Measurements from ENCODE around the gene CARHSP1.
"Not testable (repeated sequence)": the region's sequence is repeated elsewhere in the genome, so short reads cannot be mapped to it uniquely, and the experiment has no call there.

CARHSP1 gene

DNA sequence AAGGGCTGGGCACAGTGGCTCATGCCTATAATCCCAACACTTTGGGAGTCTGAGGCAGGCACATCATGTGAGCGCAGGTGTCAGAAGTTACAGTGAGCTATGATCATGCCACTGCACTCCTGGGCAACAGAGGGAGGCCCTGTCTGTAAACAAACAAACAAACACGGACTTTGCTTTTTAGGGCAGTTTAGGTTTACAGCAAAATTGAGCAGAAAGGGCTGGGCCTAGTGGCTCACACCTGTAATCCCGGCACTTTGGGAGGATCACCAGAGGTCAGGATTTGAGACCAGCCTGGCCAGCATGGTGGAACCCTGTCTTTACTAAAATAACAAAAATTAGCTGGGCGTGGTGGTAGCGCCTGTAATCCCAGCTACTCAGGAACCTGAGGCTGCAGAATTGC is 3.3 kb upstream of the CARHSP1 start:
- DNase-seq (ENCODE audit: low read depth): no peak

DNA sequence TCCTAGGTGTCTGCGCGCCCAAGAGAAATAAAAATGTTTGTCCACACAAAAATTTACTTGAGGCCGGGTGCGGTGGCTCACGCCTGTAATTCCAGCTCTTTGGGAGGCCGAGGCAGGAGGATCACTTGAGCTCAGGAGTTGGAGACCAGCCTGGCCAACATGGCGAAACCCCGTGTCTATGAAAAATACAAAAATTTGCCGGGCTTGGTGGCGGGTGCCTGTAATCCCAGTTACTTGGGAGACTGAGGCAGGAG is 1.1 kb upstream of the CARHSP1 start:
- DNase-seq (ENCODE audit: low read depth): not testable (repeated sequence)

DNA sequence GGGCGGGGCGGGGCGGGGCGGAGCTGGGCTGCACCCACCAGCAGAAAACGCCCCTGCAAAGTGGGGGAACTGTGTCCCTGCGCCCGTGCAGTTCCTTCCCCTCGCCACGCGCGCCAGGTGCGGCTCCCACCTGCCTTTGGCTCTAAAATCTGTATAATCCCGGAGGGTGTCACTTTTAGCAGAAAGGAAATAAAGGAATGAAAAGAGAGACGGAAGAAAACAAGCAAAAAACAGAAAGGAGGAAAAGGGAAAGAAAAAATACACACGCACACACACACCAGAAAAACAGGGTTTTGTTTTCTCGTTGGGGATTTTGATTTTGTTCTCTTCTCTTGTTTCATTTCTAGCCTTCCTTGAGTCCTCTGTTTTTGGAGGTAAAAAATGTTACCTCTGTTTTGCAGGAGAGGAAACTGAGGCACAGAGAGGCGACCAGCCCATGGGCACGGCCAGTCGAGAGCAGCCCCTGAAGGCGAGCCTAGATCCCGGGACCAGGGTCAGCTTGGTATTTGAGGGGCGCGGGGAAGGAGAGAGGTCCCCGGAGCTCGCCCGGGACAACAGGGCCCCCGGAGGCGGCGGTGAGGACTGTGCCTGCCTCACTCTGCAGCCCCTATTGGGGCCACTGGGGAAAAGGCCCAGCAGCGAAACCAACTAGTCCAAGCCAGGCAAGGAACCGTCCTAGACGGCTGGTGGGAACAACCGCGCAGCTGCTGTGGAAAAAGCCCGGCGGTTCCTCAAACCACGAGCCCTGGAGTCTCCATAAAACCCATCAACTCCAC is 594 bp upstream of the CARHSP1 start:
- DNase-seq (ENCODE audit: low read depth): no peak

DNA sequence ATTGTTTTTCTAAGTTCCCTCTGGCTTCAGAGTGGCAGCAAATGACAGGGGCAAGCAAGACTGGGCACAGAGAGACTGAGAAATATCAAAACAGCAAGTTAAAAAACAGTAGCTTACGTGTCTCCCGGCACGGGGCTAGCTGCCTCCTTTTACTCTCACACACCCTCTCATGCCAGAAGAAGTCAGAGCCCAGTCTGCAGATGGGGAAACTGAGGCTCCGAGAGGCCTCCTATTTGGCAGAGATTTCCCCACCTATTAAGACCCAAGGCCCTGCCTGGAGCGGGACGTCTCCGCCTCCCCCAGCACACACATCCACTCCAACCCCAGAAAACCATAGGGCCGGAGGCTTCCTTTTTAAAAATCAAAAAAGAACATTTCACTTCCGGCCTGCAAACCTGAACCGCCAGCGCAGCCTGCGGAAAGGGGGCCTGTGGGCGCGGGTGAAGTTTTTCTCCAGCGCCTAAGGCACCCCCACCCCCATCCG is 832 bp downstream of the CARHSP1 start:
- no peak for DNase-seq (ENCODE audit: low read depth)

DNA sequence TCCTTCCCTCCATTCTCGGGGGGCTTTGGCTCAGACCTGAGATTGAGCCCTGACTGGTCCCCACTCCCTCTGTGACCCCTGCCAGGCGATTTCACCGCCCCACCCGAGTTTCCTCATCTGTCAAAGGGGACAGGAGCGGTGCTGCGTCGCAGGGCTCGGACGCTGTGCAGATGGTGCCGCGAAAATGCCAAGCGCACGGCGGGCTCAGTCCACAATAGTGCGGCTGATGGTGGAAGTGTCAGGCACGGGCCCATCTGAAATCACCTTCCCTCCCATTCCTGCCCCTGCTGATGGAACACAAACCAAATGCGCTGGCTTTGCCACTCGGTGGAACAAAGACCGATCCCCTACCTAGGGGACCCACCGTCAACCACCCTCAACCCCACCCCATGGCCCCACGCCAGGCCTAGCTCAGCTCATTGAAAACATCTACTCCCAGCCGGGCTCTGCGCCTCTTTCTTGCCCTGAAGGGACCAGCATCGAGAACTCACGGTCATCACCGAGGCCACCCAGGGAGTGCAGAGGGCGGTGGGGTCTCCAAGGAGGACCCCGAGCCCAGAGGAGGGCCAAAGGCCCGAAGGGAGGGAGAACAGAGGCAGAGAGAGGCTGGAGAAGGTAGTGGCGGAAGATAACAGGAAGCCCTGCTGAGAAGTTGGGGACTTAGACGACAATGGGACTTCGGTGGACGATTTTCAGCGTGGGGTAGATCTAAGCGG is 1.4 kb downstream of the CARHSP1 start:
- DNase-seq (ENCODE audit: low read depth): no peak

DNA sequence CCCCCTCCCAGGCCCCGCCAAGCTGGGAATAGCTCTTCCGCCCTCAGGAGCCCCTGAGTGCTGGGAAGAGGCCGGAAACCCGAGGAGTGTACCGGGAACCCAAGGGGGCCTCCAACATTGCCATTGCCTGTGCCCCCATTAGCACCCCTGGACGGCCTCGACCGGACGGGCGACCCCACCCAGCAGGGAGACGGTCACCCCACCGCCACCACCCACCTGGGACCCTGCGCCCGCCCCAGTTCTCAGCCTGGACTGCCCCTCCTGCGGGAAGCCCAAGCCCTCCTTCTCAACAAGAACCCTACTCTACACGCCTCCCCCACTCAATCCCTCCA is 2.0 kb downstream of the CARHSP1 start:
- DNase-seq (ENCODE audit: low read depth): no peak

DNA sequence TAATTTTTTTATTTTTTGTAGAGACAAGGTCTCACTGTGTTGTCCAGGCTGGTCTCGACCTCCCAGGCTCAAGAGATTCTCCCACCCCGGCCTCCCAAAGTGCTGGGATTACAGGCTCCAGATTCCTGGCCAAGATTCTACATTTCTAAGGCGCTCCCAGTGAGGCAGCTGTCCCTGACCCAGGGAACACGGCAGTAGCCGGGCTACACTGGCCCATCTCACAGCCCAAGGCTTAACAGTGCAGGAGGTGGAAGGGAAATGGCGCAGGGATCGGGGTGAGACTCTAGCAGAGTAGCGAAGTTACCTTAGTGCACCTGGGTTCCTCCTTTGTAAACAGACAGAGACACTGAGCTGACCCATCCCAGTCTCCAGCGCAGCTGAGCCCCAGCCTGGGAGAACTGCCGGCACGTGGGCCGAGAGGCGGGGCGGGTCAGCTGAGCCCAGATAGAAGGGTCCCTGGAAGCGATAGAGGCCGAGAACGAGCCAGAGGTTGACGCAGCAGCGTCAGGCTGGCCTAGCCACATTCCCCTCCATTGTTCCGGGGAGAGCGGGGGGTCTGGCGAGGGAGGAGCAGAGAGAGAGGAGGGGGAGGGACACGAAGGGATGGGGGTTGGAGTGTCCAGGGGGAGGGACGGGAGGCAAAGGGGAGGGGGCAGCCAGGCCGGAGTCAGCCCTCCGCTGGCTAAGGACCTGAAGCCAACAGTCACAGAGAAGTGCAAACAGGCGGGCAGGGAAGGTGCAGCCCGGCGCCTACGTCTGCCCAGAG is 2.5 kb downstream of the CARHSP1 start:
- DNase-seq (ENCODE audit: low read depth): no peak

DNA sequence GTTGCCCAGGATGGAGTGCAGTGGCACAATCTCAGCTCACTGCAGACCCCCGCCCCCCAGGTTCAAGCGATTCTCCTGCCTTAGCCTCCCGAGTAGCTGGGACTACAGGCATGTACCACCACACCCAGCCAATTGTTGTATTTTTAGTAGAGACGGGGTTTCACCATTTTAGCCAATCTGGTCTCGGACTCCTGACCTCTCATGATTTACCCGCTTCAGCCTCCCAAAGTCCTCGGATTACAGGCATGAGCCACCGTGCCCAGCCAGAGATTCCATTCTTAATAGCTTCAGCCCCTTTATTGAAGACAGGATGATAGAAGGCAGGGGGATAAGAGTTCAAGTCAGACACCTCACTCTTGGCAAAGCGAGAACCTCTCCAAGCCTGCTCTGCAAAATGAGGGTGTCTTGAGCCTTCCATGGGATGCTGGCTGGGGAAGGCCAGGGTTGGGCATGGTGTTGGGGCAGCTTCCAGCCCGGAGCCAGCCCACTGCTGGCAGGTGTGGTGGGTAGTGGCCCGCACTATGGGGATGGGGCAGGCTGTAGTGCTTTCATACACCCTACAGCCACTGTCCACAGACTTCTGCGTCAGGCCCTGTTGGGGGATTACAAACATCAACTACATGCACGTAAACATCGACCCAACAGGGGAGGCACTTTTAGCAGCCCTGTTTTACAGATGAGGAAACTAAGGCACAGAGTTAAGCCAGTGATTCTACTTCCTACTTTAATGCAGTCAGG is 3.5 kb downstream of the CARHSP1 start:
- no peak for DNase-seq (ENCODE audit: low read depth)

DNA sequence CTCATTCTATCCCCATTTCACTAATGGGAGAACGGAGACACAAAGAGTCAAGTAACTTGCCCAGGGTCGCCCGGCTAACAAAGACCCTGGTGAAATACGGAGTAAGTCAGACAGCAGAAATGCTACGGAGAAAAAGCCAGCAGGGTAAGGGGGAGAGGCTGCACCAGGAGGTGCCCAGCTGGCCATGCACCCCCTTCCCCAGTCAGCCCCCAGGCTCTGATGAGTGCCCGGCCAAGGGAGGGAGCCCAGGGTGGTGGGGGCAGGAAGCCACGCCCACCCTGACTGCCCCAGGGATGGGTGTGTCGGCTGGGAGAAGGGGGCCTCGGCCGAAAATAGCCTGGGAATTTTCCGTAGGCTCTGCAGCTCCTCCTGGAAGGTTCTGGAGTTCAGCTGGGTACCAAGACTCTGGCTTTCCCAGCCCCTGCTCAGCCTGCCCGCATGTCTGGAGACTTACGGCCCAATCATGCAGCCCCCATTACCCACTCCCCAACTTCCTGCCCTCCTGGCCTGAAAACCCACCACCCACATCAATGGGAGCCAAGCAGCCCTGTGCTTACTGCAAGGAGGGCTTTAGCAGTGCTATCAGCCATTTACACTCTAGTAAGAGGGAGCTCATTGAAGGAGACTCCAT is 4.2 kb downstream of the CARHSP1 start:
- DNase-seq (ENCODE audit: low read depth): no peak

DNA sequence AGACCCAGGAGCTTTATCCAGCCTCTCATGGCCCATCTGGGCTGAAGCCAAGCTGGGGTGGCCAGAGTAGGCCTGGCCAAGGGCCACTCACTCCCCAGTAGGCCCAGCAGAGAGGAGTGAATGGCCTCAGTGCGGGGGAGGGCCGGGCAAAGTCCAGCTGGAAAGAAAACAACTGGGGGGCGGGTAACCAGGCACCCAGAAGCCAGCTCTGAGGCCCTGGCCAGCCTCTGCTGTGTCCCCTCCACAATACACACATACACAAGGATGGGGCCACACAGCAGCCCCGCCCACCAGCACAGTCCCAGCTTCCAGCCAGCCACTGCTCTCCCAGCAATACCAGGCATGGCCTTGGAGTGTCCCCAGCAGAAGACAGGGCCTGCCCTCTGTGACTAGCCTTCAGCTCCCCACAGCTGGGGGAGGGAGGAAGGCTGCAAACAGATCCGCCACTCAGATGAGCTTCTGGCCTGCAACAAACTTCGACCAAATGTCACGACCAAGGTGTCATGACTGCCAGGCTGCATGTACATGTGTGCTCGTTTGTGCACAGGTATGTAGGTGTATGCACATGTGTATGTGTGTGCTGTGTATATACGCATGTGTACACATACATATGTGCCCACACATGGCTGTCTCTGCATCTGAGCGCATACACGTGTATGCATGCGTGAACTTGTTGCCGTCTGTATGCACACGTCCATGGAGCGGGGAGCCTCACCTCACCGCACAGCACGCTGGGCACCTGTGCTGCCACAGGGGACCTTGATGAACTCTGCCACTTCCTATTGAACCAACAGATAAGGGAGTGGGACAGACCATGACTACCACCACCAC is 5.0 kb downstream of the CARHSP1 start:
- DNase-seq (ENCODE audit: low read depth): no peak

DNA sequence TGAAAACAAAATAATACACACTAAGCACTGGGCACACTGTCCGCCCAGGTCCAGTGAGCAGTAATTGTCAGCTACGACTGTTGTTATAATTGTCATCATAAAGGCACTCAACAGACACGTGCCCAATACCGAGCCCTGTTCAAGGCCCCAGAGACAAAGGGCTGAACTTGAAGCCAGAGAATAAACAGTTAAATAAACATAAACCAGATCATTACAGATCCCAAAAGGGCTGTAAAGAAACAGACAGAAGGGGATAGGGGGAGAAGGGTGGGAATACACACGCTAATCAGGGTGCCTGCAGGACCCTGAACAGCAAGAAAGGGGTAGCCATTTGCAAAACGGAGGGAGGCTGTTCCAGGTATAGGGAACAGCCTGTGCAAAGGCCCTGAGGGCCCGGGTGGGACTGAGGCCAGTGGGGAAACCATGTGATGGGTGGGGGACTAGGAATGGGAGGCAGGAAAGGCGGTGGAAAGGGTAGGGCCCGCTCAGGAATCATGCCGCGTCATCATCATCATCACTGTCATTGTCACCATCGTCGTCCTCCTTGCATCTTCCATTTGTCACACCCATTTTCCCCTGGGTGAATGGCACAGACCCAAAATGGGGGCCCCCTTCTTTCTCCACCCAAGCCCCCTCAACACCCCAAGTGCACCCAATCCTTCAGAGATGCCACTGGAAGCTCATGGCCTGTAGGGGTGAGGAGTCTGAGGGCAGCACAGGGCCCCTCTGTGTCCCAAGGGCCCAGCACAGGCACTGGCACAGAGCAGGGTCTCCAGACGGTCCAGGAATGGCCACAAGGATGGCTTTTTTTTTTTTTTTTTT is 6.3 kb downstream of the CARHSP1 start:
- no peak for DNase-seq (ENCODE audit: low read depth)

DNA sequence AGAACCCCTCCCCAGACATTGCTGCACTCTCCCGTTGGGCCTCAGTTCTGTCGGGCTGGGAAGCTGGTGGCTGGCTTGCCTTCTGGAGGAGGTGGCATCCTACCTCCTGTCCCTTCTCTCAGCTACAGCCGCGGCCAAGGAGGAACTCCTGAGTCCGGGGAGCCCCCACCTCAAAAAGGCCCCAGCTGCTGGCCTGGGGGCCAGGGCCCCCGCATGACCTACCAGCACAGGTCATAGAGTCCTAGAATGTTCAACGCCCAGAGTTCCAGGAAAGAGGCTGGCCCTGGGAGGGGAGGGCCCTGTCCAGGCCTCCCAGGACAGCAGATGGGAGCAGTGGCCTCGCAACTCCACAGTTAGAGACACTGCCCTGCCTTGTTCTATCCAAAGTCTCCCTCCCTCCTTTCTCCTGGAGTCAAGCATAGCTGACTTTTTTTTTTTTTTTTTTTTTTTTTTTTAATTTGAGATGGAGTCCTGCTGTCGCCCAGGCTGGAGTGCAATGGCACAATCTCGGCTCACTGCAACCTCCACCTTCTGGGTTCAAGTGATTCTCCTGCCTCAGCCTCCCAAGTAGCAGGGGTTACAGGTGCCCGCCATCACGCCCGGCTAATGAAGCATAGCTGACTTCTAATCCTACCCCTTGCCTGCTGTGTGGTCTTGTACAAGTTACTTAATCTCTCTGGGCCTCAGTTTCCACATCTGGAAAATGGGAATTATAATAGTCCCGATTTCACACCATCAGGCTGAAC is 7.1 kb downstream of the CARHSP1 start:
- DNase-seq (ENCODE audit: low read depth): no peak

DNA sequence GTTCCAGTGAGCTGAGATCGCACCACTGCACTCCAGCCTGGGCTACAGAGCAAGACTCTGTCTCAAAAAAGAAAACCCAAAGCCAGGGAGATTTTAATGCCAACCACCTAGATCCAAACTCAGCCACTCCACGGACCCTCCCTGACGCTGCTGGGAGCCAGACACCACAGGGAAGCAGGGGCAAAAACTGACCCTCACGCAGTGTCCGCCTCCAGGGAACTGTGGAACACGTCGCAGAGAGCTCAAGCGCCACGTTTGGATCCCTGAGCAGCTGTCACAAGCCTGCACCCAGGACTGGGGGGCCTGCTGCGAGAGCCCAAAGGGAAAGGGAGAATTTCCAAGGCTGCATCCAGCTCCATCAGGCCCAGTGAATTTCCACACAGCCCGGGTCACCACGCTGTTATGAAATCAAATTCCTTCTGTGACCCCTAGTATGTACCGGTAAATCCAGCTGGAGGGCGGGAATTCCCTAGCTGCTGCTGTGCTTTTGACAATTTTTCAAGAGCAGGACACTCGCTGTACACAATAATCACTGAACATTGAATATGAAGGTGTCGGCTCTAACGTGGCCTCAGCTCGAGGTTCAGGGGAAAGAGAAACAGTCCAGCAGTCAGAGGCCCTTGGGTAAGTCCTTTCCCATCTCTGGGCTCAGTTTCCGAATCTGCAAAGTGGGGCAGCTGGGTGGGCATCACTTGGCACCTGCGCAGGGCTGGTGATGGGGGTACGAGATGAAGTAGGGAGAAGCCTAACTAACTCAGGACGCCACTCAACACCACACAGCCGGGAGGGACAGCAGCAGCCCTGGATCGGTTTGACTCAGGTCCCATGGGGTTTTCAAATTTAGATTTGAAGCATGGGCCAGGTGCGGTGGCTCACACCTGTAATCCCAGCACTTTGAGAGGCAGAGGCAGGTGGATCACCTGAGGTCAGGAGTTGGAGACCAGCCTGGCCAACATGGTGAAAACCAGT is 8.6 kb downstream of the CARHSP1 start:
- DNase-seq (ENCODE audit: low read depth): peak; percentile 45

DNA sequence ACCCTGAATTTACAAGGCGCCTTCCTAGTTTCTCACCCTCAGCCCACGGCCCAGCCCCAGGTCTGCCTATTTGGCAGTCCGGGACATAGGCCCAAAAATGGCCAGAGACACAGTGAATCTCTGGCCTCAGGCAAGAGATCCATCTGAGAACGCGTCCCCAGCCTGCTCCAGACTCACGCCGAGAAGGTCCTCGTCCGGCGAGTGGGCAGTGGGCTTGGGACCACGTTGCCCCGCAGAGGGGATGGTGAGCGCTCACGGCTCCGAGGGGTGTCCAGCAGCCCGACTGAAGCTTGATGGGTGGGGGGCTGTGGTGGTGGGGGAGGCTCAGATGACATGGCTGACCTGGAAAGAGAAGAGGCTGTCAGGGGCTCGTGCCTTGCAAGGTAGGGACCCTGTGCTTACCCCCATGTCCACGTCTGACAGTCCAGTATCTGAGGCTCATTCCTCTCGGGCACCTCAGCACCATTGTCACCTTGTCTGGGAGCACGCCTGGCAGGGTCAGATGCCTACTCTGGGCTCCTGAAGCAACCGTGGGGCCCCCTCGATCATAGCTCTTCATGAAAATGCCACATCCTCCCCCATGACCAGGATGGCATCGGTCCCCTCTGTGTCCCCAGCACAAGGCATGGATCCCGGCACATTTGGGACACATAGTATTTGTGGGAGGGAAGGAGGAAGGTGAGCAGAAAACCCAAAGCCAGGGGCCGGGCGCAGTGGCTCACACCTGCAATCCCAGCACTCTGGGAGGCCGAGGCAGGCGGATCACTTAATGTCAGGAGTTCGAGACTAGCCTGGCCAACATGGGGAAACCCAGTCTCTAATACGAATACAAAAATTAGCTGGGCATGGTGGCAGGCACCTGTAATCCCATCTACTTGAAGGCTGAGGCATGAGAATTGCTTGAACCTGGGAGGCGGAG is 9.6 kb downstream of the CARHSP1 start:
- DNase-seq (ENCODE audit: low read depth): no peak

DNA sequence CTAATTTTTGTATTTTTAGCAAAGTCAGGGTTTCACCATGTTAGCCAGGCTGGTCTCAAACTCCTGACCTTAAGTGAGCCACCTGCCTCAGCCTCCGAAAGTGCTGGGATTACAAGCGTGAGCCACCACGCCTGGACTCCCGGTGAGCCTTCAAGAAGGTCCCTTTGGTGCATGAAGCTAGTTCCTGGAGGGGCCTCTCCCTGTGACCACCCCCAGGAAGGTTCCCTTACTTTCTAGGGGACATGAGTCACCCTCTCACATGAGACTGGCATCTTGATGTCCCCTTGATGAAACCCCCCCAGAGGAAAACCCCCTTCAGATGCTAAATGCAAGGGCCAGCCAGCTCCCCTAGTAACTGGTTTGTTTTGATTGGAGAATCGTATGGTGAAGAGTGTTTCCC is 12.8 kb downstream of the CARHSP1 start:
- DNase-seq (ENCODE audit: low read depth): no peak

DNA sequence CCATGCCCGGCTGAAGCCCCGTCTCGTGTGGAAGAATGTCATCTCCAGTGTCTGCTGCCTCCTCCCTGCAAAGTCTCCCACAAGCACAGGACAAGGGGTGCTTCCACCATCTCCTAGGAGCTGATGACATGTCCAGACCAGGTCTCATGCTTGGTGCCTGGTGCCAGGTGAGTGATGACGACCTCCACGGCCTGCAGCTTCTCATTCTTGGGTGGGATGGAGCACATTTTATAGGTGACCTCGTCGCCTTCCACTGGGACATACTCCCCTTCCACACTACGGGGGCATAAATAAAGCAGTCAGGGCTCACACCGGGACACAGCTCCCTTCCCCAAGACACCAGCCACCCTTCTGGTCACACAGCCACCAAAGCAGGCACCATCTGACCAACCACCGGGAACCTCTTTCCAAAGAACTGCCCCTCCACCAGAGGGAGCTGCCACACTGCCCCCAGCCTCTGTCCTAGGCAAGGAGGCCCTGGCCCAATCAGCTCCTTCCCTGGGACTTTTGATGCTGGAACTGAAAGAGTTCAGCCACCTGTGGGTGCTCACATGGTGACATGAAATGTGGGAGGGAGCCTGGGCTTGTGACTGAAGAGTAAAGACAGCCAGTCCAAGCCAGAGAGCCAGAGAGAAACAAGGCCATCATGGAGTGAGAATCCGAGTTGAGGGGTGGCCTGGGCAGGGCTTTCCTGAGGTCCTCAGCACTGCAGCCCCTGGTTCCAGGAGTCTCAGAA is 13.6 kb downstream of the CARHSP1 start:
- no peak for DNase-seq (ENCODE audit: low read depth)
